ENCODE measurements around the gene FKBP4. TPM values are rescaled to one million over a fixed set of nuclear protein-coding genes. Genes with fewer than 3 reads are reported as not detected.
A peak's percentile ranks its signal among the peaks of the same experiment; 100 is the strongest.

Gene FKBP4
- total RNA-seq, 2 donors from 2014 or later: 25.6 to 29.2 TPM

- H3K27me3 ChIP-seq: no peaks in the 10 kb centered on the region
- DNase-seq (ENCODE audit: low spot score): no peak
- no peaks in the 10 kb centered on the region for H3K9me3 ChIP-seq
- peaks cover 20% of the 10 kb centered on the region for H3K36me3 ChIP-seq
- H3K4me1 ChIP-seq: peaks cover 0 to 23% of the 10 kb centered on the region in 2 donors
- H3K27ac ChIP-seq: no peak overlapping the region
- TF ChIP-seq, protein P1, sequence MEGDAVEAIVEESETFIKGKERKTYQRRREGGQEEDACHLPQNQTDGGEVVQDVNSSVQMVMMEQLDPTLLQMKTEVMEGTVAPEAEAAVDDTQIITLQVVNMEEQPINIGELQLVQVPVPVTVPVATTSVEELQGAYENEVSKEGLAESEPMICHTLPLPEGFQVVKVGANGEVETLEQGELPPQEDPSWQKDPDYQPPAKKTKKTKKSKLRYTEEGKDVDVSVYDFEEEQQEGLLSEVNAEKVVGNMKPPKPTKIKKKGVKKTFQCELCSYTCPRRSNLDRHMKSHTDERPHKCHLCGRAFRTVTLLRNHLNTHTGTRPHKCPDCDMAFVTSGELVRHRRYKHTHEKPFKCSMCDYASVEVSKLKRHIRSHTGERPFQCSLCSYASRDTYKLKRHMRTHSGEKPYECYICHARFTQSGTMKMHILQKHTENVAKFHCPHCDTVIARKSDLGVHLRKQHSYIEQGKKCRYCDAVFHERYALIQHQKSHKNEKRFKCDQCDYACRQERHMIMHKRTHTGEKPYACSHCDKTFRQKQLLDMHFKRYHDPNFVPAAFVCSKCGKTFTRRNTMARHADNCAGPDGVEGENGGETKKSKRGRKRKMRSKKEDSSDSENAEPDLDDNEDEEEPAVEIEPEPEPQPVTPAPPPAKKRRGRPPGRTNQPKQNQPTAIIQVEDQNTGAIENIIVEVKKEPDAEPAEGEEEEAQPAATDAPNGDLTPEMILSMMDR (IDR thresholded peaks at IDR 0.05): no peak
- H3K4me3 ChIP-seq: no peak overlapping the region
Observed at GRCh38 chr12:2832550-2833127, 37.9 kb downstream of the FKBP4 start.

DNA sequence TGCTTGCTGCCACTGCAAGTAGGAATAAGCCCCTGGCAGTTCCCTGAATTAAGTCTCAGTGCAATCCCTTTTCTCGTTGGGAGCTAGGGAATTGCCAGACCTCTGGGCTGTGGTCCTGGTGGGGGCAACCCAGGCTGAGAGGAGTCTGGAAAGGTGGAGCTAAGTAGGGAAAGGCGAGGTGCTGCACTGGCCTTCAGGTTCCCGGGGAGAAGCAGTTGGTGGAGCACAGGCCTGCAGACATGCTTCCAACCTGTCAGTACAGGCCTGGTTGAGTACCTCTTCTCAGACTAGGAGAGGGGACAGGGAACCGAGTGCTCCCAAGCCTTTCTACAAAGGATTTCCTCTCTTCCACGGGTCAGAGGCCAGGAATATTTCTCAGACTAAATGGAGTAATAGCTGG, 38.6 kb downstream of the FKBP4 start:
- Histone ChIP-seq H3K9me3 (no peaks in the 10 kb centered on the region), H3K27ac (no peak overlapping the region), H3K27me3 (no peaks in the 10 kb centered on the region), H3K36me3 (peaks cover 14% of the 10 kb centered on the region), H3K4me1 (peaks cover 0 to 23% of the 10 kb centered on the region in 2 donors), H3K4me3 (no peak overlapping the region)
- TF ChIP-seq, protein P1 (IDR thresholded peaks at IDR 0.05): no peak
- no peak for DNase-seq (ENCODE audit: low spot score)

DNA sequence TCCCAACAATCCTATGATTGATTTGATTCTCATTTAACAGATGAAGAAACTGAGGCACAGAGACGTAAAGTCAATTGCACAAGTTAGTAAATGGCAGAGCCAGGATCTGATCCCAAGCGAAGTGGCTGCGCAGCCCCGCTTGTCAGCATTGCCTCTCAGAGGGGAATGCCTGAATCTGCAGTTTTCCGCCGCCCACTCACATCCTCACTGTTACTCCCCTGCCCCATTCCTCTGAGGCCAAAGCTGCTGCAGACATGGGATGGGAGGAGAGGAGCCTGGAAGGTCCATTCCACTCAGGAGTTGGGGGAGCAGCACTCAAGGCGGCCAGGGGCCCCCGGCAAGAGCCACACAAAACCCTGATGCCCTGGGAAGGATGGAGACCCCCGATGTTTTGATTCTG, 39.0 kb downstream of the FKBP4 start:
- H3K27me3 ChIP-seq: no peaks in the 10 kb centered on the region
- DNase-seq (ENCODE audit: low spot score): no peak
- H3K36me3 ChIP-seq: peaks cover 9% of the 10 kb centered on the region
- TF ChIP-seq, protein P1 (IDR thresholded peaks at IDR 0.05): no peak
- peak overlapping the region in 1 of 2 donors; percentile 37 for H3K4me3 ChIP-seq
- H3K4me1 ChIP-seq: peaks cover 0 to 23% of the 10 kb centered on the region in 2 donors
- H3K9me3 ChIP-seq: no peaks in the 10 kb centered on the region
- no peak overlapping the region for H3K27ac ChIP-seq

- Histone ChIP-seq H3K27ac (peak within 1 kb of the TSS in 1 of 2 donors; percentile 5), H3K9me3 (no peaks in the 10 kb centered on the region), H3K4me3 (peak within 1 kb of the TSS in 1 of 2 donors; percentile 37), H3K4me1 (peaks cover 0 to 23% of the 10 kb centered on the region in 2 donors), H3K36me3 (peaks cover 5% of the 10 kb centered on the region), H3K27me3 (no peaks in the 10 kb centered on the region)
- TF ChIP-seq, protein P1 (IDR thresholded peaks at IDR 0.05): no peak
- no peak for DNase-seq (ENCODE audit: low spot score)
Observed at GRCh38 chr12:2834581-2835491, 40.1 kb downstream of the FKBP4 start, which contains the start of gene NRIP2. Gene NRIP2, minus strand, starts transcription at chr12:2835035. Its CDS starts 52 bp downstream, at chr12:2834983.

DNA sequence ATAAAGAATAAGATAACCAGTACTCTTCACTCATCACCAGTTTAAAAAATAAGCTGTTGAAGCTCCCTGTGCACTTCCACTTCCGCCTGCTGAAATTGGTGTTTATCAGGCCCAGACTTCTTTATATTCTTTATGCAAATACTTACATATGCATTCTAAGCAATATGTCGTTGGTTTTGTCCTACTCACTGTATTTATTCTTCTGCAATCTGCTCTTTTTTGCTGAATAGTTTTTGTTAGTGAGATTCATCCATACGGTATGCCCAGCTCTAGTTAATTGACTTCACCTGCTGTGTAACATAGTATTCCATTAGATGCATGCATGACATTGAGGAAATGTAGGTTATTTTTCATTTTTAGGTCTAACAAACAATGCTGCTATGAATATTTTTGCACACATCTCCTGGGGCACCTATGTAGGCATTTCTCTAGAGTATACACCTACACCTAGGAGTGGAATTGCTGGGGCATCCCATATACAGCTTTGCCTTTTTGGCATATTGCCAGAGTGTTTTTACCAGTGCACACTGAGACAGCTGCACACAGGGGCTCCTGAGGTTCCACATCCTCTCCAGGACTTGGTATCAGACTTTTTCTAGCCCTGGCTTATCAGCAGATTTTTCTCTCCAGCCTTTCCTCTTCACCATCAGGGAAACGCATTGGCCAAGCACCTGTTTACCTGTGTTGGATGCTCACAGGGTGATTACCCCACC, 41.1 kb downstream of the FKBP4 start:
- Histone ChIP-seq H3K36me3 (no peaks in the 10 kb centered on the region), H3K27ac (no peak overlapping the region), H3K4me3 (no peak overlapping the region), H3K4me1 (peaks cover 0 to 23% of the 10 kb centered on the region in 2 donors), H3K9me3 (no peaks in the 10 kb centered on the region), H3K27me3 (no peaks in the 10 kb centered on the region)
- no peak for DNase-seq (ENCODE audit: low spot score)
- TF ChIP-seq, protein P1 (IDR thresholded peaks at IDR 0.05): no peak
